MV-4-11 (cell line): Measurements from ENCODE around the gene CPA1.
A peak's percentile ranks its signal among the peaks of the same experiment; 100 is the strongest.

Experiments
- DNase-seq: peaks from one replicate; lab custom pipeline; 2025; lab: John Stamatoyannopoulos, UW

CPA1 gene

GRCh38 chr7:130396109-130396508 is 15.8 kb downstream of the CPA1 start:
- no peak for DNase-seq

- DNase-seq, result no peak
Observed at GRCh38 chr7:130397051-130397757, 16.9 kb downstream of the CPA1 start.

- DNase-seq, result no peak
Observed at GRCh38 chr7:130397758-130398073, 17.4 kb downstream of the CPA1 start.

DNA sequence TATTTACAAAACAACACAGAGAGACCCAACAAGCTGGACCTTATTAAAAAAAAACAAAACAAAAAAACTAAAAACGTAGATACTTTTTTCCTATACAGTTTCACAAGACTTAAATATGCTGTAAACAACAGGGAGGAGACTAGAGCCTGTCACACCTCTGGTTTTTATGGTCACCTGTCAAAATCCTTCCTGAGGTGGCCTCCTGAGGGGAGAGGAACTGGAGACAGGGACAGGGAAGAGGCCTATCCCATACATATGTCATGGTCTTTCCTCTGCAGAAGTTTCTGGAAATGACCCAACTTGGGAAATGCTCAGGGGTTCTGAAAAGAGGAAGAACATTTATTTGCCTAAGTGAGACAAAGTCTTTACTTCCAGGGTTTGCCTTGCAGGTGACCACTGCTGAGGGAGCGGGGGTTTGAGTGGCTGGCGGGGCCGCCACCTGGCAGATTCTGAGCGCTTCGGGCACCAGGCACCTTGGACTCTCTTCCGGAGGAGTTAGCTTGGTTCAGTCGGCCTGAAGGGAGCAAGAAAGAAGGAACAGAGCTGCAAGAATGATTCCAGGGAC is 18.3 kb downstream of the CPA1 start:
- no peak for DNase-seq

GRCh38 chr7:130400120-130400572 is 19.9 kb downstream of the CPA1 start:
- DNase-seq, result no peak

- no peak for DNase-seq
Observed at GRCh38 chr7:130401101-130401500, 20.8 kb downstream of the CPA1 start.

DNA sequence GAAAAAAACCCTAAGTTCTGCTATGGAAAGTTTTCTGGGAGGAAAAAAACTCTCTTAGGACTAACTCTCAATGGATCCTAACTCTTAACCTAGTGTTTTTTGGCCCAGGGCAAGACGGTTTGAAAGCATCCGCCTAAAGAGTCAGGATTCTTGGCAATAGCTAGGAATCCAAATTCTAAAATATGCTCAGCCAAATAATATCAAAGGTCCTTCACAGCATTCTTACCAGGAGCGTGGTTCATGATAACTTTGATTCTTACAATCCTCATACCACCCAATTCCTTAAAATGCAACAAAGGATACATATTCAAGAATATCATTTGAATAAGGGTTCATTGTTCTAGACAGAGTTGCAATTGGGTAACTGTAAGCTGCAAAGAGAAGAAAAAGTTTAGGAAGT is 21.3 kb downstream of the CPA1 start:
- no peak for DNase-seq

DNA sequence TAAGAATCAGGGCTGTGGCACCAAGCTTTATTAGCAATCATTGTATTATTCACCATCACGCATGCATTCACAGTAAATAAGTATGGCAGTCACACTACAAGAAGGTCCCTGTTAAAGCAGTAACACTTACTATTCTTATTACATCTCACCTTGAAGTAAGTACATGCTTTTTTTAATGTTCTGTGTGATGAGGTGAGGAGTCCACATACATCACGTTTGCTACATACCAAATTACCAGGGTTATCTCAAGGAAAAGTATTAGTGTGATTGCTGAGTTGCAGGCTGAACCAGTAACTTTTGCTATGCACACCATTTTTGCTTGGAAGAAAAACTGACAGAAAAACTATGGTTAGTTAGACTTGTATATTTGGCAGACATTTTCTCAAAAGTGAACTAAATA is 24.7 kb downstream of the CPA1 start:
- no peak for DNase-seq

- no peak for DNase-seq
Observed at GRCh38 chr7:130409067-130409711, 28.9 kb downstream of the CPA1 start.

GRCh38 chr7:130409712-130410072 is 29.4 kb downstream of the CPA1 start:
- DNase-seq, result no peak

DNA sequence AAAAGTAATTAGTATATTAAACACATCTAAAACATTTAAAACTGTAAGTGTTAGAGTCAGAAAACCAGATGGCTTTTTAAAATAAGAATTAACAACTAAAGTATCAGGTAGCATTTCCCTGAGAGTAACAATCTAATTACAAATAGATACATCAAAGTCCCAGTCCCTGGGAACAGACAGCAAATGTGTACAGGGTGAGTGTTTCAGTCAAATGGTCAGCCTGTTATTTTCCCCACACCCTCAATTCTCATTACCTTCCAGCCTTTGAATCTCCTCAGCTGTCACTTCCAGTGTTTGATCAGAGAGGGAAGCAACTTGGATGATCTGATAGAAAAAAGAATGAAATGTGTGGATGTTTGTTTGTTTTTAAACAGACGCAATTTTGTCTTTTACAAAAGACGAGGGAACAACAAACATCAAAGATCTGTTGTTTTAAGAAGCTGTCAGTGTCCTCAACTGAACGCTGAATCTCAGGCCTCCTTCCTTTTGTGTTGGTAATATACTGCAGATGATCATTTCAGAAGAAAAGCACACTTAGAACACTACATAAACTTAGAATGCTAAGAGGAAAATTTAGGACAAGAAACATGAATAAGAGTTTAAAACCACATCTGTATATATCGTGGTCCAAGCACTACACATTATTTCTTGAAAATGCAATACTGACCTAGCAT is 30.7 kb downstream of the CPA1 start:
- no peak for DNase-seq

GRCh38 chr7:130413201-130413600 is 32.9 kb downstream of the CPA1 start:
- DNase-seq, result no peak

DNA sequence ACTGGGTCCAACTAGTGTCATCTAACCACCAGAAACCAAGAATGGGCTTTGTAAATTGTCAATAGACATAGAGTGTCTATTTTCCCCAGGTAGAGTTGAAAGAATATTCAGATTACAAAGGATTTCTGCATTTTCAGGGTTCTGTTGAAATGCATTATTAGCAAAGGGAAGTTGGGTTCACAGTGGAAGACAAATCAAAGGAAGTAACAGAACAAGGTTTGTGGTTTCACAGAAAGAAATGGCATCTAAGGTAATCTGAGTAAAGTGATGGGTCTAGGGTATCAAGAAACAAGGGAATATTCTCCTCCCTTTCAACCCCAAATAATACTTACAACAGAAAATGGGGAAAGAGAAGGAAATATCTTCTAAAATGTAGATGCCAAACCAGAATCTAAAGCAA is 34.7 kb downstream of the CPA1 start:
- no peak for DNase-seq

DNA sequence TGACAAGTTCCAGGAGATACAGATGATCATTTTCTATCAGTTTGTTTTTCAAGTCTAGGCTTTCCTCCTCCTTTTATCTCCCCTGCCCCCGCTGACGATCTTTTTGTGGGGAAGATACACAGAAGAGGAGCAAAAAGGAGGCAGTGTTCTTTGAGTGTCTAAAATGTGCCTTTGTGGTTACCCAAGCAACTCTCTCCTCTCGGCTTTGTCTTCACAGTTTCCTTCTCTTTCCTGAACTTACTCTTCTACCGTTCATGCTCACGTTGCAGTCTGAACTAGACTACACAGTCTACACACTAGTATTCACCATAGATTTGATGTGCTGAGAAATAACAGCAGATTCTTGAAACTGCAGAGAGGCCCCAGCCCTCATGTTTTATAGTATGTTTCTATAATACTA is 36.9 kb downstream of the CPA1 start:
- no peak for DNase-seq

GRCh38 chr7:130418306-130418705 is 38.0 kb downstream of the CPA1 start:
- DNase-seq, result no peak

DNA sequence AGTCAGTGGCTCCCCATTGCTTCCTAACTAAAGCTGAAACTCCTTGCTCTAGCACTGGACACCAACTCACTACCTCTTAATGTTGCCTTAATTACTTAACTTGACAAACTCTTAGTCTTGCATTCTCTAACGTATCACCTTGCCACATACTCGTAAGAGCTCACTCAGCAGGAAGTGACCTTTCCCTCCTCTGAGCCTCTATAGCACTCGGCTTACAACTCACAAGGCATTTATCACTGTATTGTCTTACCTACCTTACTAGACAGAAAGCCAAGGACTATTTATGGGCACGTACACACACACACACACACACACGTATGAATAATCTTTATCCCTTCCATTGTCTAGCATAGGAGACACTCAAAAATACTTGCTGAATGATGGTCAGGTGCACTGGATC is 39.4 kb downstream of the CPA1 start:
- no peak for DNase-seq

DNA sequence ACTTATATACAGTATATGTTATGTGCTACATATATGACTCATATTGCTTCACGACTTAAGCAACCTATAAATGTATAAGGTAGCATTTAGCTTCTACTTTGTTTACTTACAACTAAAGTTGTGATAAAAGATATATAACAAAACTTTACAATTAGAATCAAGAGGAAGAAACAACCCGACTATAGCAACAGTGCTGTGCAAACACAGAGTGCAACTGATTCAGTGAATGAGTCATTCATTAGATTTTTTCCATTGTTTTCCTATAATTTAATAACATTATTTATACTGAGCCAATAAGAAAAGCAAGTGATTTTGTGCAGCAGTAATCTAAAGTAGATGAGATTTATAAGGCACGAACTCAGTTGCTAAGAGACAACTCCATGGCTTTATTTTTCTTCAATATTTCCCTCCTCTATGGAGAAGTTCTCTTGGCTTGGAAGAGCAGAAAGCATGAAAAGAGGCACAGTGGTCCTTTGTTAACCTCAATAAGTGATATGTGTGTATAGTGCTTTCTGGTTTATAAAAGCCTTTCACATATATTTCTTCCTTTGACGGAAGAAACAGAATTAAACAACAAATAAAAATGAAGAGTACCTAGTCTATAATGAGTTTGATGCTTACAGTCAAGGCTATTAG is 40.8 kb downstream of the CPA1 start:
- DNase-seq, result no peak

DNA sequence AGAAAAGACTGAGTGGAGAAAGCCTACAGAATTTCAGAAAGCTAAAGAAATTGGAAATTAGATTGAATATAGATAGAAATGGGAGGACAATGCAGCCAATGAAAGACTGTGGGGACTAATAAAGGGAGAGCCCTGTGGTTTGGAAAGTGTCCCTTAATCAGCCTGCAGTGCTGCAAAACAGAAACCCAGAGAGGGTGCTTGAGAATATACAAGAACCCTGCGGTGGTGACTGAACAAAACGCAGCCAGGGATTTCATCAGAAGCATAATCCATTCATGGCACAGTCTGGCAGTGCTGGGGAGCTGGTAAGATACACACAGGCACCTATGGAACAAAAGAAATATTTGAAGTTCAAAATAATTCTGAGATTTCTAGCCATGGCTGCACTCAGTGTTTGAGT is 41.4 kb downstream of the CPA1 start:
- no peak for DNase-seq

- DNase-seq, result no peak
Observed at GRCh38 chr7:130423501-130424037, 43.3 kb downstream of the CPA1 start.

DNA sequence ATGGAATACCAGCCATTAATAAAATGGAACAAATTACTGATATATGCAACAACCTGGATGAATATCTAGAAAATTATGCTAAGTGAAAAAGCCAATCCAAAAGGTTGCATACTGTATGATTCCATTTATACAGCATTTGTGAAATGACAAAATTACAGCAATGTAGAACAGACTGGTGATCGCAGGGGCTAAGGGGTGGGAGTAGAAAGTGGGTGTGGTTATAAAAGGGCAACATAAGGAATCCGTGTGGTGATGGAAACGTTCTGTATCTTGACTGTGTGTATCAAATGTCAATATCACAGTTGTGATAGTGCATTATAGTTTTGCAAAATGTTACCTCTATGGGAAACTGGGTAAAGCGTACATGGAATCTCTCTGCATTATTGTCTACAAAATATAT is 45.5 kb downstream of the CPA1 start:
- DNase-seq, result no peak

- DNase-seq, result peak; percentile 39
Observed at GRCh38 chr7:130426564-130426963, 46.3 kb downstream of the CPA1 start.

- DNase-seq, result no peak
Observed at GRCh38 chr7:130429019-130429418, 48.7 kb downstream of the CPA1 start.
